Right ventricle myocardium inferior (tissue), 1 donor: ENCODE measurements around the gene PCYT2. TPM values are rescaled to one million over a fixed set of nuclear protein-coding genes. Genes with fewer than 3 reads are reported as not detected.

ENCODE experiments used
- ATAC-seq: fragments of 200-7000 bp; cut with Tn5 transposase; one replicate; pipeline ENCODE4 v1.9.1; 2020; ENCODE audit warnings: mild to moderate bottlenecking, moderate library complexity
- DNase-seq: peaks from one replicate; pipeline ENCODE4 v3.0.0; 2021; ENCODE audit errors: missing footprints
- intact Hi-C: fragments of 100-400 bp; cut with DNase I; formaldehyde crosslinking; loops from one replicate; pipeline ENCODE4 v1.11.0; 2022
- total RNA-seq: library from RNA; stranded (reverse); fragmentation: NEBNext Ultra II Directional; extraction: Animal tissue kit (Norgen Biotek cat#: 25700); gene quantifications from one replicate; pipeline ENCODE4 v1.2.1, GENCODE V29; 2021
- donor health status: DM: no; HTN: yes; CAD: no; lungs with severe emphysema.

Gene PCYT2
- total RNA-seq, 1 donor from 2014 or later: 31.0 TPM

DNA sequence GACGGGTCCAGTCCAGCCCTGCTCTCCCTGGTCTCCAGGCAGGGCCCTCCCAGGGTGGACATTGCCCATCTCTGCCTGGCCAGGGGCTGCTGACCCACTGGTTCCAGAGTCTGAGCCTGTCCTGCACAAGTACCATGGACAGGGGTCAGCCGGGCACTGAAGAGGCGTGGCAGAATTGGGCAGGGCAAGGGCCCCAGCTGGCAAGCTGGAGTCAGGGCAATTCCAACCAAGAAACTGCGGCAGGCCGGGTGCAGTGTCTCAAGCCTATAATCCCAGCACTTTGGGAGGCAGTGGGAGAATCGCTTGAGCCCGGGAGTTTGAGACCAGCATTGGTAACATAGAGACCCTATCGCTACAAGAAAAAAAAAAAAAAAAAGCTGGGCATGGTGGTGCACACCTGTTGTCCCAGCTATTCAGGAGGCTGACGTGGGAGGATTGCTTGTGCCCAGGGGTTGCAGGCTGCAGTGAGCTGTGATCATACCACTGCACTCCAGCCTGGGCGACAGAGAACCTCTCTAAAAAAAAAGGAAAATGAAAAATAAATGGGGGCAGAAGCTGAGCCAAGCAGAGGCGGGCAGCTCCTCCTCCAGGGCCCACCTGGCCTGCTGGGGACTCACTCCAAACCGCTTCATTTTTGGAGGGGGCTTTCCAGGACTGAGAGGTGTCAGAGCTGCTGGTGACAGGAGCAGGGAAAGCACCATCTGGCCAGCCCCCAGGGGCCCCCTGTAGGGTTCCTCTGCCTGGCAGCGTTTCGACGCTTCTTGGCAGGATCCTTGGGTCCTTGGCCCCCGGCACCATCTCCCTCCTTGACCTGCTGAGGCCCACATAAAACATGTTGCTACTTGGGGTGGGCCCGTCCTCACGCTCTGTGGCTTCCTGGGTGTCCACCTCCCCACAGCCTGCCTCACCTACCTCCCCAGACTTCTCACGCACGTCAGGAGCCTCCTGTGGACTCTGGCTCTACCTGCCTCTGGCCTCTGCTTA, 19.2 kb upstream of the PCYT2 start:
- intact Hi-C loops: no loop called here
- peak; percentile 57 for DNase-seq

DNA sequence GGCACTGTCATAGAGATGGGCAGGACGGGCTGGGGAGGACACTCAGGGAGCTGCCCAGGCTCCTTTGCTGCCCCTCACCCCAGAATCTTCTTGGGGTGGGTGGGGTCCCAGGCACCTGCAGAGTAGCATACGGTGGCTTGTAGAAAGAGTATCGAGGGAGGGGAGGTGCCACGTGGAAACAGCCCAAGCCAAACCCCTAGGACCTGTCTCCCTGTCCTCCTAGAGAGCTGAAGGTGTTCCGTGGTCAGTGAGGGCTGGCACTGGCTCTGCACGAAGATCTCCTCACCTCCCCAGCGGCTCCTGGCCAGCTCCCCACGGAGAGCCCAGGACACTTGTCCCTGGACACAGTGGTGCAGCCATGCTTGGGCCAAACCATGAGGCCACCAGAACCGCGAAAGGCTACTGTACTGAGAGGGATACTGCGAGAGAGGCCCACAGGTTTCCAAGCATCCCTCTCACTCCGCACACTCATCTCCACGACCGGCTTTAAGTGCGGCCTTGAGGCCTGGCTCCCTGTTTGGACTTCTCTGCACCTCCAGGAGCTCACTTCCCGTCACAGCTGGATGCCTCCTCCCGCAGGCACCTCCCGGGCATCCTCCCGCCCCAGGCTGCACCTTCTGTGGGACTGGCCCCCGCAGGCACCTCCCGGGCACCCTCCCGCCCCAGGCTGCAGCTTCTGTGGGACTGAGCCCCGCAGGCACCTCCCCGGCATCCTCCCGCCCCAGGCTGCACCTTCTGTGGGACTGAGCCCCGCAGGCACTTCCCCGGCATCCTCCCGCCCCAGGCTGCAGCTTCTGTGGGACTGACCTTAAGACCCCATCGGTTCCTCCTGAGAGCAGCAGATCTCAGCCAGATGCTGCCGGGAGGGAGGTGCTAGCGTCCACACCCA, 18.3 kb upstream of the PCYT2 start:
- intact Hi-C loops: no loop called here
- DNase-seq (peak; percentile 49), ATAC-seq (no peak)

More for the DNA sequence above, 19.2 kb upstream of the PCYT2 start:
- ATAC-seq: no peak

DNA sequence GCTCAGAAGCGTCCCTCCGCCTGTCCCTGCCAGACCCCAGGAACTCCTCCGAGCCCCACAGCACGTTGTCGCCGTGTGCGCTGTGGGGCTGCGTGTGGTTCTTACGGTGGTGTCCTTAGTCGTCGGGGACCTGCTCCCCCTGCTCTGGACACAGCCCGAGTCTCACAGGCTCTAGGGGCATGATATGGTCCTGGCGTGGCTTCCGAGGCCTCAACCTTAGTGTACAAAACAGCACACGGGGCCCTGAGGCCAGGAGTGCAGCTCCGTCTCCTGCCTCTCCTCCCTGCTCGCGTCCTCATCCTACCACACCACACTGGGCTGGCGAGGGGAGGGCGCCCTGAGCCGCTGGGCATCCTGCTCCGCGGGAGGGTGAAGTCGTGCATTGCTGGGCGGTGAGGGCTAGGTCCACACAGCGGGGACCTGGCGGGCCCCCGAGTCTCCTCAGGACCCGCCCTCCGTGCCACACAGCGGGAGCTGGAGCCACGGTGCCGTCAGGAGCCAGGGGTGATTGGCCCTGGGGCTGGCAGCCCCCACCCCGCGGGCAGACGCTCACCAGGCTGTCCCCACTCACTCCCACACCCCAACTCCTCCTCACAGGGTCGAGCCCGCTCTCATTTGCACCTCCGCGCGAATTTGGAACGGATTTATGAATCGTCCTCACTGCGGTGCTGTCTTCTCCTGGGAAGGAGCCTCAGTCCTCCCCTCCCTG, 17.5 kb upstream of the PCYT2 start:
- intact Hi-C loops: no loop called here
- ATAC-seq (no peak), DNase-seq (peak; percentile 63)

DNA sequence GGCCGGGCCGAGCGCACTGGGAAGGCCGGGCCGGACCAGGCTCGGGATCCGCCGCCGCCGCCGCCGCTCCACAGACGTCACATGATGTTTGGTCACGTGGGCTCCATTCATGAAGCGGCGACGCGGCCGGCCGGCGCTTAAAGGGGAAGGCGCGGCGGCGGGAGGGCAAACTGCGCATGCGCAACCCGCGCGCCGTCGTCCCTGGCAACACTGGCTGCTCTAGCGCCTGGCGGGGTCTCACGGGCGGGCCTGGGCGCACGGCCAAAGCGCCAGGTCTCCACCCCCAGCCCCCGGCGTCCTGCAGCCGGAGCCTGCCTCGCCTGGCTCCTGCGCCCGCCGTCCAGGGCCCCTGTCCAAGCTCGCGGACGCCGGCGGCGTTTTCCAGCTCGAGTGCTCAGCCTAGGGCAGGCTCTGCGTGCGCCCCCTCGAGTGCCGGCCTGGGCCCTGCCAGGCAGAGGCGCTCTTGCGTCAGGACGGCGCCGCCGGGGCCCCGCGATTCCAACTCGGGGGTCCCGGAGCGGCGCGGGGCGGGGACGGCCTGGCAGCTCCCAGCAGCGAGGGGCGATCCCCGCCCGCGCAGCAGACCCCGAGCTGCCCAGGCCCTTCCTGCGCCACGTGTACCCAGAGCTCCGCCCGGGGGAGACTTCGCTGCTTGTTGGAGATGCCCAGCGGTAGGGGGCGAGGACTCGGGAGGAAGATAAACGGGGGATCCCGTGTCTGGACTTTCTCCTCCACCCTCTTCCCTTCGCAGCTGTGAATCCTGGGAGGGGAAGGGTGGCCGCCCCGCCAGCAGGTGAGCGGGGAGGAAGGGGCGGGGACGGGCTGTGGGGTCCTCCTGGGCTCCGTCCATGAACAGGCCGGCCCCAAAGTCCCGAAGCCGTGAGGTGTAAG, 16.7 kb upstream of the PCYT2 start, which contains the start of gene MAFG:
TSS of gene MAFG (minus strand) at position 83 of the 891 bp plus-strand sequence. CDS start 4,550 bp downstream, outside the sequence.
- ATAC-seq: peak; percentile 63
- intact Hi-C loops: no loop called here
- DNase-seq: peak; percentile 97

DNA sequence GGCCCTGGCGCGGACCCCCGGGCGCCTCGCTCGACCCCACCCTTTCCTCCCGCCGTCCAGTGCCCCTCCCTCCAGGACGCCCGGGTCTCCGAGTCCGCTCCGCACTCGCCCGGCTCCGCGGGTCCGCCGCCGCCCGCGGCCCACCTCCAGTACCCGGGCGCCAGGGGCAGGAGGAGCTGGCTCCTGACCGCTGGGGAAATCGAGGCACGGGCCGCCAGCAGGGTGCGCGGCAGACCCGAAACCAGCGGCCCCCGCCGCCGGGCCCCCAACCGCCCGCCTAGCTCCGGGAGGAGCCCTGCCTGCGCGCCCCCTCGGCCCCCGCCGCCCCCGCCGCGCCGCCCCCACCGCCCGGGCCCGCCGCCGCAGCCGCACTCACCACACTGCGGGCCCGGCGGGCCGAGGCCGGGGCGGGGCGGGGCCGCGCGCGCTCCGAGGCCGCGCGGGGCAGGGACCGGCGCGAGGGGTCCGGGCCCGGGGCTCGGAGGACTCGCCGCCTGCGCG, 16.0 kb upstream of the PCYT2 start:
- DNase-seq (no peak), ATAC-seq (no peak)
- intact Hi-C loops: no loop called here

DNA sequence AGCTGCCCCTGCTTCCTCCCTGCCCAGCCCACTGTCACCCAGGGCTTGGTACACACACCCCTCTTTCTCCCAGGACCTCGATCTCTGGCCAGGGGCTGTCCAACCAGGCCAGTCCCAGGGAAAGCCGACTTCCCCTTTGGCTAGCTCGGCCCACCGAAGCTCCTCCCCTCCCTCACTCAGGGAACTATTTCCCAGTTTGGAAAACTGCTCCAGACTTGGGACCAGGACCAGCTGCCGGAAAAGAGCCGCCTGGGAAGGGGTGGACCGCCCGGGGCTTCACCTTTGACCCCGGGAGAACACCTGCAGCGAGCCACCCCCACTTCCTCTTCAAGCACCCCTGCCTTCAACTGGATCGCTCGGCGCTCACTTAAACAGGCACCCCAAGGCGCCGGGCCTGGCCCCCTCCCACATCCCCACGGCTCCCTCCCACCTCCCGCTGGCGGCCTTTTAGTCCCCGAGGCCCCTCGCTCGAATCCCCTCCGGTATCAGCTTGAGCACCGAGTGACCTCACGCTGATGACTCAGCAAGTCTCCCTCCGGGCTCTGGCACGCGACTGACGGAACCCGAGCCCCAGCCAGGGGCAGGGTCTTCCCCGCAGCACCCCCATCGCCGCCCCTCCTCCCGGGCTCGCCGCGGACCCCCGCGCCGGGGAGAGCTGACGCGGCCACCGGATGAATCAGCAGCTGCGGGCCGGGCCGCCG, 15.4 kb upstream of the PCYT2 start:
- intact Hi-C loops: no loop called here
- peak; percentile 66 for ATAC-seq
- peak; percentile 91 for DNase-seq

DNA sequence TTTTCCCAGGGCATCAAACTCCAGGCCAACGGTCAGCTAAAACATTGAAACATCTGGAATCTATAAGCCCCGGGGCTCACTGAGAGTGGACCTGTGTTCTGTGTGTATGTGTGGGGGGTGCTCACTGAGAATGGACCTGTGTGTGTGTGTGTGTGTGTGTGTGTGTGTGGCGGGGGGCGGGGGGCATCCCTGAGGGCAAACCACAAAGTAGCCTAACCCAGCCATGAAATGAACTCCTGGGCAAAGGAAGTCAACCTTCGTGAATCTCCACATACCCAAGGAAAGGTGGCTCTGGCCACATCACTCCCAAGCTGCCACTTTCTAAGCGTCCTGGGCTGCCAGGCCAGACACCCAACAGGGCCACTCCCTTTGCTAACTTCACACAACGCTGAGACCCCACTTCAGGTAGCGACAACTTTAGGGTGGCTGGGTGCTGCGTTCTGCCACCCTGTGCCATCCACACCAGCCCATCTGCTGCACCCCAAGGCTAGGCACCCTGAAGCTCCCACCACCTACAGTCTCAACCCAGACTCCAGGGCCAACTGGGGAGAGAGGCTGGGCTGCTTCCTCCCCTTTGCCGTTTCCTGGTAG, 14.8 kb upstream of the PCYT2 start:
- intact Hi-C loops: no loop called here
- DNase-seq: no peak

DNA sequence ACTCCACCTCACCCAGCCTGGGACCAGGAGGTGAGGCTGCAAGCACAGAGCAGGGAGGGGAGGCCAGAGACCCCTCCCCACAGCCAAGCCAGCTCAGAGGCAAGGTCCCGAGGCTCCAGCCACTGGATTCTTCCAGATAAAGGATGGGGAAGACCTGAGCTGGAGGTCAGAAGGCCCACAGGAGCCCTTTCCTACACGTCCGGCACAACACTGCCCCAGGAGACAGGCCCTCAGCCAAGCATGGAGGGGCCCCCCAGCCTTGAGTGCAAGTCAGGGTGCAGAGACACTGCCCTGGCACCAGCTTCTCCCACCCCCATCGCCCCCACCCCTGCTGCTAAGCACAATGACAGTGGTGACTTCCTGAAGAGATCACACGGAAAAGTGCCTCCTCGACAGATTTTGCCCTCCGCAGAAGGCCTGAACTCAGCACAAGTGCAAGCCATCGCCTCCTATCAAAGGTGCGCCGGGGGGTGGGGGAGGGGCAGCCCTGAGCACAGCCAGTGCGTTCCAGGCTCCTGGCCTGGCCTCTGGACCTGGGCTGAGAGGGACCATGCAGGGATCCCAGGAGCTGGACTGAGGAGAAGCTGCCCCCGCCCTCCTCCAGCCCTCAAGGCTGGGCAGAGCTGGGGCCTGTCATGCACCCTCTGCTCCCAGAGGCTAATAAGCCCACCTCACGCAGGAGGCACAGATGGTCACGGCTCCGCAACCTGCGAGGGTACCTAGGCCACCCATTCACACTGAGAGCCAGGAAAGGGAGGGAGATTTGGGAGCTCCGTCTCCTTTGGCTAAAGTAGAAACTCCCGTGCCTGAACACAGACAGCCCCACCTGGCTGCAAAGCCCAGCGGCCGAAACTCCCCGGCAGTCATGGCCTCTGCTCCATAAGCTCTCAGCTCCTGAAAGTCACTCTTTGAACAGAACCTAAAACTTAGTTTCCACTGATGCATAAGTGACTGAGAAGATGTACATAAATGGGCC, 13.6 kb upstream of the PCYT2 start:
- DNase-seq (no peak), ATAC-seq (no peak)
- intact Hi-C loops: no loop called here

More for the DNA sequence above, 14.8 kb upstream of the PCYT2 start:
- ATAC-seq: no peak

DNA sequence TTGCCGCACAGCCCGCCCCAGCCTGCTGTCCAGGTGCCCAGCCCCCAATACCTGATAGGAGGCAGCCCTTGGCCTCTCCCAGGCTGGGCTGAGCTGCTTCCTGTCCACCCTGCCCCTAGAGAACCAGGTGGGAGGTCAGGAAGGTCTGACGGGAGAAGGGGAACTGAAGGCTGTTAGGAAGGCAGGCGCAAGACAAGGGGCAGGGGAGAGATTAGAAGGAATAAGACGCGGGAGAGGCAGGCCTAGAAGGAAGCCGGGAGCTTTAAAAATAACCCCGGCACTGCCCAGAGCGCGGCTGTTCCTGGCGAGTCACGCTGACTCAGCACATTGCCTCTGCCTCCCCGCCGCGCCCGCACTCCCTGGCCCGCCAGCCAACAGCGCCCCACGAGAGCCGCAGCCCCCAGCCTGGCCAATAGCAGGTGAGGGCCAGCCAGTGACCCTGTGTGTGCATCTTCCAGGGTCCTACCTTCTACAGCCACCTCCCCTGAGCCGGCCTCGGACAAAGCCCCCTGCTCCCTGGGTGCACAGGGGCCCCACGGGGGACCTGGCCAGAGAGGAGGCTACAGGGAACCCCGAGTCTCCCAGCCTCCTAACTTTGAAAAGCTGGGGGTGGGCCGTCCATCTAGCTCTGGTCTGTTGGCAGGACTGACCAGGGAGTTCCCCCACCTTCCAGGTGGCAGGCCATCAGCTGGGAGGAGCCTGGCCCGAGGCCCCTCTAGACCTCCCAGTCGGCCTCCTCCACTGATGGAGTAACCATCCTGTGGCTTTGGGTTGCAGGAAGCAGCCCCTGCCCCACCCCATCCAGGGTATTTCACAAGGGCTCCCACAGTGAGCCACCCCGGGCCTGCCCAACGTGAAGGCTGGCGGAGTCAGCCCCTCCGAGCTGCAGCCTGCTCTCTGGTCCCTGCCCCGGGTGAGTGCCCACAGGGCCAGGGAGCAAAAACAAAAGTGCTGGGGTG, 12.4 kb upstream of the PCYT2 start:
- intact Hi-C loops: no loop called here
- DNase-seq (peak; percentile 93), ATAC-seq (peak; percentile 27)

DNA sequence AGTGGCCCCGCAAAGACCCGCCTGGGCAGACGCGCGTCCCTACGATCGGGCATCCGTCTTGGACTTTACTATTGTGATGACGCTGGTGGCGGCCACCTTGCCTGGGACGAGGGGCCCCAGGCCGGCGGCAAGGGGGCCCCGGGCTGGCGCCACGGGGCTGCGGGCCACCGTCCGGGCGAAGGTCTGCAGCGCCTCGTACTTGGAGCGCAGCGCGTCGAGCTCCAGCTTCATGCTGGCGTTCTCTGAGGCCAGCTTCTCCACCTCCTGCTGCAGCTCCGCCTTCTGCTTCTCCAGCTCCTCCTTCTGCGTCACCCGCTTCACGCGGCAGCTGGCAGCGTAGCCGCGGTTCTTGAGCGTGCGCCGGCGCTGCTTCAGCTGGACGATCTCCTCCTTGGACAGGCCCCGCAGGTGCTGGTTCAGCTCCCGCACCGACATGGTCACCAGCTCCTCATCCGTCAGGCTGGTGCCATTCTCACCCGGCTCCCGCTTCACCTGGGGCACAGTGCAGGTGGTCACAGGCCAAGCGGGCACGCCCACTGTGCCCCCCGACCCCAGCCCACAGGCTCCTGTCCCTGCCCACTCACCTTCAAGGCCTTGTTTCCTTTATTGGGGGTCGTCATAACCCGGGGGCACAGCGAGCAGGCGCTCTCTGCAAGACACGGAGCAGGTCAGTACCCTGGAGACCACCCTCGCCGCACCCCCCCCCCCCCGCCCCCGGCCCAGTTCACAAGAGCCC, 11.5 kb upstream of the PCYT2 start:
- DNase-seq: no peak
- intact Hi-C loops: no loop called here
- ATAC-seq: no peak

DNA sequence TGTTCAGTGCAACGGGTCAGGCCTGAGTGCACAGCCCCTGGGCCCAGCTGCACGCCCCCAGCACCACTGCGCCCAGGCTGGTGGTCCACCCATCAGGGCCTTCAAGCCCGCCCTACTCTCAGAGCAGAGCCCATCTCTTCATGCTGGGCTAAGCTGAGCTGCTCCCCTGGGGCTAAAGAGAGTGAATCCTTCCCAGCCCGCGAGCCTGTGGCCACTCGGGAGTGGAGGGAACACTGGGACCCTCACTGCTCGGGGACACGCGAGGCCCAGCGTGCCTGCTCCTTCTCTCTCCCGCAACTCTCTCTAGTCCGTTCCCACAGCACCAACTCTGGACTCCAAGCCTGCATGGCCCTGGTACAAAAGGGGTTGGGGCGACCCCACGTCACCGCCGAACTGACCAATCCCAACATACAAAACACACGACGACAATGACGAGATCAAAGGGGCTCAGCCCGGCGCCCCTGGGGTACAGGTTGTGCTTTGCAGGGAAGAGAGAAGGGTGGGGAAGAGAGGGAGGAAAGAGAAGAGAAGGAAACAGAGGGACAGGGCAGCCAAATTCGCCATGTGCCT, 10.9 kb upstream of the PCYT2 start:
- intact Hi-C loops: no loop called here

DNA sequence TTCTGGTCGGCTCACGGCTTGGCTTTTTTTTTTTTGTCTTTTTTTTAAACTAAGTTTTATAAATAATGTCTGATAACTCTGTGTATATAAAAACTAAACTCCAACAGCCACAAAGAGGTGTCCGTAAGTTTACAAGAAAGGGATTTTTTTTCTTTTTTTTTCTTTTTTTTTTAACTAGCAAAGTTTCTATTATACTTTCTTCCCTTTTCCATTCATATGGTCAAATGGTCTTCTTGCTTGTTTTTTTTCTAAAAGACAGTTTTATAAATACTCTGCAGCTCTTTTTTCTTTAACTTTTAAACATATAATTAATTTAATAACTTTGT, 10.3 kb upstream of the PCYT2 start:
- ATAC-seq (no peak), DNase-seq (no peak)
- intact Hi-C loops: no loop called here

More for the DNA sequence above, 10.9 kb upstream of the PCYT2 start:
- DNase-seq: no peak
- no peak for ATAC-seq

DNA sequence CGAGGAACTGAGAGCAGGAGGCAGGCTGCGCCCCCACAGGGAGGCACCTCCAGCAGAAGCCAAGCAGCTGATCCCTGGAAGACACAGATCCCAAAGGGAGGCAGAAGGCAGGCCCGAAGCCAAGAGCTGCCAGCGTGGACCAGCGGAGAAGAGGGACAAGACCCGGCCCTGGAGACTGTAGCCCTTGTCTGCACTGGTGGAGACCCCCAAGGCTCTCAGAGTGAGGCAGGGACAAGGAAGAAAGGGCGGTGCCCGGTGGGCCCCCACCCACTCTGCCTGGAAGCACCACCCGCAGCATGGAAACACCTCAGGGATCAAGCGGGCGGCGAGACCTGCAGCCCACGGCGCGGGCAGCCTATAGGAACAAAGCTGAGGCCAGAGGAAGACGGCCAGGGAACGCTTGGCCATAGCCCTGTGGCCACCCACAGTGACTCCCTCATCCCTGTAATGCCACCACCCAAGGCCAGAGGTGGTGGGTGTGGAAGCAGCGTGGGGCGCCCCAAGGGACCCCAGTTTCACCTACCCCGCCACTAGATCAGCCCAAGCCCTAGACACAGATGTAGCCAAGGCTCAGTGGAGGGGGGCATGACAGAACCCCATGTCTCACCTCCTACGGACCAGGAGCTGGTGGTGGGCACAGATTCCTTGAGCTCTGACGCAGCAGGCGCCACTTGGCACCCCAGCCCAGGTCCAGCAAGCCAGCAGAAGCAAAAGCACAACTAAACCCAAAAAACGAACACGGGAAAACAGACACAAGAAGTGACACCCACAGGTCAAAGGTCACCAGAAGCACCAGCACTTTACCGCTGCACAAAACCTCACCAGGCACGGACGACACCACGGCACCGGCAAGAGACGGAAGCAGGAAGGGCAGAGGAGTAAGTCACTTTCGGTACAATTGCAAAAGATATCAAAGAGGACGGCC, 9.7 kb upstream of the PCYT2 start:
- intact Hi-C loops: no loop called here
- DNase-seq (no peak), ATAC-seq (no peak)
